IPS-15b (cell line): ENCODE results near the gene ADCK1.
A peak's percentile ranks its signal among the peaks of the same experiment; 100 is the strongest.
"Not testable (repeated sequence)": the region's sequence is repeated elsewhere in the genome, so short reads cannot be mapped to it uniquely, and the experiment has no call there.

ENCODE experiments used
- H3K27me3 ChIP-seq: one replicate; pipeline ENCODE4 v1.6.1; 2013; ENCODE audit warnings: low read length; ENCODE audit not compliant: control insufficient read depth, insufficient read depth
- H3K36me3 ChIP-seq: one replicate; pipeline ENCODE4 v1.6.1; 2013; ENCODE audit warnings: low read length; ENCODE audit not compliant: control insufficient read depth, insufficient read depth
- H3K4me1 ChIP-seq: one replicate; pipeline ENCODE4 v1.6.1; 2013; ENCODE audit warnings: mild to moderate bottlenecking, low read length; ENCODE audit not compliant: control insufficient read depth, insufficient read depth
- H3K4me3 ChIP-seq: one replicate; pipeline ENCODE4 v1.5.1; 2013; ENCODE audit warnings: low read depth, low read length
- H3K9ac ChIP-seq: one replicate; pipeline ENCODE4 v1.6.1; 2013; ENCODE audit warnings: low read depth, mild to moderate bottlenecking, low read length
- H3K9me3 ChIP-seq: one replicate; pipeline ENCODE4 v1.6.1; 2013; ENCODE audit warnings: mild to moderate bottlenecking, low read length; ENCODE audit not compliant: control insufficient read depth, insufficient read depth

The ADCK1 gene

GRCh38 chr14:77786148-77786547 is 13.8 kb upstream of the ADCK1 start:
- Histone ChIP-seq H3K9ac (no peak overlapping the region), H3K36me3 (no peaks in the 10 kb centered on the region), H3K27me3 (no peaks in the 10 kb centered on the region), H3K4me3 (no peak overlapping the region), H3K4me1 (peaks cover 16% of the 10 kb centered on the region), H3K9me3 (no peaks in the 10 kb centered on the region)

GRCh38 chr14:77790566-77791224 is 9.2 kb upstream of the ADCK1 start:
- H3K36me3 ChIP-seq: no peaks in the 10 kb centered on the region
- no peak overlapping the region for H3K4me3 ChIP-seq
- peaks cover 14% of the 10 kb centered on the region for H3K4me1 ChIP-seq
- H3K27me3 ChIP-seq: no peaks in the 10 kb centered on the region
- H3K9ac ChIP-seq: no peak overlapping the region
- no peaks in the 10 kb centered on the region for H3K9me3 ChIP-seq

GRCh38 chr14:77791225-77791600 is 8.7 kb upstream of the ADCK1 start:
- no peak overlapping the region for H3K4me3 ChIP-seq
- no peaks in the 10 kb centered on the region for H3K36me3 ChIP-seq
- H3K4me1 ChIP-seq: peaks cover 12% of the 10 kb centered on the region
- H3K9ac ChIP-seq: no peak overlapping the region
- no peaks in the 10 kb centered on the region for H3K9me3 ChIP-seq
- no peaks in the 10 kb centered on the region for H3K27me3 ChIP-seq

- H3K27me3 ChIP-seq, H3K36me3 ChIP-seq, H3K4me3 ChIP-seq, H3K9ac ChIP-seq, H3K9me3 ChIP-seq, H3K4me1 ChIP-seq: not testable (repeated sequence)
Observed at GRCh38 chr14:77793255-77793654, 6.7 kb upstream of the ADCK1 start.

GRCh38 chr14:77794357-77794756 is 5.6 kb upstream of the ADCK1 start:
- no peak overlapping the region for H3K9ac ChIP-seq
- H3K9me3 ChIP-seq: no peaks in the 10 kb centered on the region
- H3K36me3 ChIP-seq: no peaks in the 10 kb centered on the region

GRCh38 chr14:77799456-77799855 is 453 bp upstream of the ADCK1 start:
- H3K27me3 ChIP-seq, H3K36me3 ChIP-seq, H3K9me3 ChIP-seq: not testable (repeated sequence)
- peaks cover 12% of the 10 kb centered on the region for H3K4me1 ChIP-seq
- peak overlapping the region; percentile 73 for H3K9ac ChIP-seq
- peak overlapping the region; percentile 82 for H3K4me3 ChIP-seq

More at GRCh38 chr14:77794357-77794756, 5.6 kb upstream of the ADCK1 start:
- Histone ChIP-seq H3K27me3 (no peaks in the 10 kb centered on the region), H3K4me3 (no peak overlapping the region), H3K4me1 (peaks cover 5% of the 10 kb centered on the region)

GRCh38 chr14:77800814-77801213 is 905 bp downstream of the ADCK1 start:
- Histone ChIP-seq H3K9me3 (no peaks in the 10 kb centered on the region), H3K36me3 (no peaks in the 10 kb centered on the region), H3K4me3 (peak overlapping the region; percentile 82)

GRCh38 chr14:77804592-77804991 is 4.7 kb downstream of the ADCK1 start:
- H3K4me3 ChIP-seq: no peak overlapping the region

More at GRCh38 chr14:77800814-77801213, 905 bp downstream of the ADCK1 start:
- no peaks in the 10 kb centered on the region for H3K27me3 ChIP-seq
- peak overlapping the region; percentile 73 for H3K9ac ChIP-seq
- peaks cover 8% of the 10 kb centered on the region for H3K4me1 ChIP-seq

GRCh38 chr14:77805706-77806105 is 5.8 kb downstream of the ADCK1 start:
- Histone ChIP-seq H3K9me3 (no peaks in the 10 kb centered on the region), H3K4me1 (peaks cover 7% of the 10 kb centered on the region), H3K9ac (no peak overlapping the region), H3K36me3 (no peaks in the 10 kb centered on the region), H3K4me3 (no peak overlapping the region), H3K27me3 (no peaks in the 10 kb centered on the region)

More at GRCh38 chr14:77804592-77804991, 4.7 kb downstream of the ADCK1 start:
- Histone ChIP-seq H3K36me3 (no peaks in the 10 kb centered on the region), H3K27me3 (no peaks in the 10 kb centered on the region), H3K4me1 (peaks cover 7% of the 10 kb centered on the region), H3K9me3 (no peaks in the 10 kb centered on the region), H3K9ac (no peak overlapping the region)

GRCh38 chr14:77808250-77808649 is 8.3 kb downstream of the ADCK1 start:
- Histone ChIP-seq H3K36me3 (no peaks in the 10 kb centered on the region), H3K9ac (no peak overlapping the region), H3K9me3 (no peaks in the 10 kb centered on the region), H3K27me3 (no peaks in the 10 kb centered on the region), H3K4me1 (peaks cover 7% of the 10 kb centered on the region), H3K4me3 (no peak overlapping the region)

GRCh38 chr14:77809011-77809410 is 9.1 kb downstream of the ADCK1 start:
- Histone ChIP-seq H3K36me3 (no peaks in the 10 kb centered on the region), H3K4me3 (no peak overlapping the region), H3K4me1 (peaks cover 4% of the 10 kb centered on the region), H3K9me3 (no peaks in the 10 kb centered on the region), H3K27me3 (no peaks in the 10 kb centered on the region), H3K9ac (no peak overlapping the region)

- Histone ChIP-seq H3K9me3 (no peaks in the 10 kb centered on the region), H3K9ac (no peak overlapping the region), H3K4me1 (no peaks in the 10 kb centered on the region), H3K36me3 (no peaks in the 10 kb centered on the region), H3K4me3 (no peak overlapping the region), H3K27me3 (no peaks in the 10 kb centered on the region)
Observed at GRCh38 chr14:77812028-77812427, 12.1 kb downstream of the ADCK1 start.
